ENCODE data around the gene GUCY1B1.

Gene GUCY1B1

GRCh38 chr4:155758481-155759371 is at the start of gene GUCY1B1:
TSS of gene GUCY1B1 (plus strand) at chr4:155759021. CDS start at chr4:155759141, 120 bp downstream.
- DNase-seq = peak; percentile 83

GRCh38 chr4:155709918-155710317 is 48.9 kb upstream of the GUCY1B1 start:
- no peak for DNase-seq

GRCh38 chr4:155711556-155711955 is 47.3 kb upstream of the GUCY1B1 start:
- DNase-seq = no peak

- DNase-seq = no peak
These were observed 46.0 kb upstream of the GUCY1B1 start for GRCh38 chr4:155712846-155713245.

- no peak for DNase-seq
These were observed 44.9 kb upstream of the GUCY1B1 start for GRCh38 chr4:155713911-155714310.

GRCh38 chr4:155722336-155722735 is 36.5 kb upstream of the GUCY1B1 start:
- no peak for DNase-seq

- peak; percentile 2 for DNase-seq
These were observed 35.9 kb upstream of the GUCY1B1 start for GRCh38 chr4:155722816-155723499.

- no peak for DNase-seq
These were observed 34.1 kb upstream of the GUCY1B1 start for GRCh38 chr4:155724731-155725130.

- DNase-seq = no peak
These were observed 24.8 kb upstream of the GUCY1B1 start for GRCh38 chr4:155734065-155734464.

- no peak for DNase-seq
These were observed 23.9 kb upstream of the GUCY1B1 start for GRCh38 chr4:155734951-155735350.

GRCh38 chr4:155735496-155735895 is 23.3 kb upstream of the GUCY1B1 start:
- no peak for DNase-seq

GRCh38 chr4:155738548-155738947 is 20.3 kb upstream of the GUCY1B1 start:
- no peak for DNase-seq

- no peak for DNase-seq
These were observed 17.3 kb upstream of the GUCY1B1 start for GRCh38 chr4:155741546-155741945.

GRCh38 chr4:155742310-155743015 is 16.4 kb upstream of the GUCY1B1 start:
- DNase-seq = no peak

GRCh38 chr4:155745984-155746383 is 12.8 kb upstream of the GUCY1B1 start:
- no peak for DNase-seq

- DNase-seq = no peak
These were observed 10.8 kb upstream of the GUCY1B1 start for GRCh38 chr4:155748039-155748438.

- no peak for DNase-seq
These were observed 9.8 kb upstream of the GUCY1B1 start for GRCh38 chr4:155749041-155749440.

GRCh38 chr4:155751569-155751968 is 7.3 kb upstream of the GUCY1B1 start:
- no peak for DNase-seq

- no peak for DNase-seq
These were observed 1.0 kb upstream of the GUCY1B1 start for GRCh38 chr4:155757745-155758265.

- DNase-seq = peak; percentile 11
These were observed 791 bp downstream of the GUCY1B1 start for GRCh38 chr4:155759372-155760252.

- DNase-seq = no peak
These were observed 2.2 kb downstream of the GUCY1B1 start for GRCh38 chr4:155761047-155761446.

- DNase-seq = no peak
These were observed 3.1 kb downstream of the GUCY1B1 start for GRCh38 chr4:155761916-155762315.
